ENCODE measurements around the gene LOC128125822.

The LOC128125822 gene

DNA sequence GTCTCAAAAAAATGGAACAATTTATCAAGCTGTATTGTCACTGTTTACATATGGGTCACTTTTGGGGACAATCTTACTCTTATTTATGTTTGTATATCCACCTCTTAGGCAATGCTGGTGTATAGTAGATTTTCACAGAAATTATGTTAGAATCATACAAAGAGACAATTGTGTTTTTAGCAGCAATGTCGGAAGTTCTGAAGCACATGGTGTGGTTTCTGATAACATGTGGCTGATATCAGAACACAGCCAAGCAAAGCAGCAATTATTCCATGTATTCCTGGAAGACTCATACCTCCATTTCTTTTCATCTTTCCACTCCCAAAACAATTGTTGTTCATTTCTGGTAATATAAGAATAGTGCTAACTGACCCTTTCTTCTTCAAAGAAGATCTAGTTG is 17.5 kb upstream of the LOC128125822 start:
- in situ Hi-C loops (cut with MboI; ENCODE audit: low sequenced_read_pairs) = no loop called here

DNA sequence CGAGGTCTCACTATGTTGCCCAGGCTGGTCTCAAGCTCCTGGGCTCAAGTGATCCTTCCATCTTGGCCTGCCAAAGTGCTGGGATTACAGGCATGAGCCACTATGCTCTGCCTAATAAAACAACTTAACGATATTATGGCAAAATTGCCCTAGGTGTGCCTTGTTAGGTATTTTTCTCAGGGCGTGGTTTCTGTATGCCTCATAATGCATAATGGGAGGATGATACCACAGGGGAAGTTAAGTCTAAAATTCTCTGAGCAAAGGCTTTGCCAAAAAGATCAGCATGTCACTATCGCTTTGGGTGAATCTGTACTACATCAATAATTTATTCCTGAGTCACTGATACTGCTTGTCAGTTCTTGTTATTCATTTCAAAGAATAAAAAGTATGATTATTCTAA is 15.9 kb upstream of the LOC128125822 start:
- in situ Hi-C loops (cut with MboI; ENCODE audit: low sequenced_read_pairs) = no loop called here

DNA sequence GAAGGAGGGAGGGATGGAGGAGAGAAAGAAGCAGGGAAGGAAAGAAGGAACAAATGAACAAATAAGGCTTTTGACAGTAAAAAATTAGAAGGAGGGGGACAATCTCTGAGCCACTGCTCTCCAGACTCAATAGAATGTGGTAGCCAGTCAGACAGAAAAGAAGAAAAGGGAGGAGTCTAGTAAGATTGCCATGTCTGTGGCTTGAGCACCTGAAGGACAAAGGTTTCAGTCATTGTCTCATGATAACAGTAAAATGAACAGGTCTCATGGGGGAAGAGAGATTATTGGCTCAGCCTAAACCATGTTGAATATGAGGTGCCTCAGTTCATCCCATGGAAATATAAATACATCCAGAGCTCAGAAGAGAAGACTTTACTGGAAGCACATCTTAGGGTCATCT is 14.0 kb upstream of the LOC128125822 start:
- in situ Hi-C loops (cut with MboI; ENCODE audit: low sequenced_read_pairs) = no loop called here

DNA sequence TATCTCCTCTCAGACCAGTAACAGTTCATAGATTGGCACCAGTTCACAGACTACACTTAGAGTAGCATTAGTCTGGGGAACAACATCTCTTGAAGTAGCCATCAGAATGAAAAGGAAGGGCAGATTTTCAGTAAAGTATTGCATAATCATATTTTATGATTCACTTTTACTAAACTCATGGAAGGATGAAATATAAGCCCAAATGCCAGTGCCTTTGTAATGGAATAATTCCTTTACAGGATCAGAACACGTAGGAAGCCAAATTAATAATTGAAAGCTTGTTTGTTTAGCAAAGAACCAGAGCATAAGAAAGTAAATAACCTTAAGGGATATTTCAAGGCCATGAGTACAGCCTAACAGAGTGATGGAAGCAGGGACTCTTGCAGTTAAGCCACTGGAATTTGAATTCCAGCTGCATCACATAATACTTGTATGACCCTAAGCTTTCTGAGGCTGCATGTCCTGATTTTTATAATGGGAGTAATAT is 11.4 kb upstream of the LOC128125822 start:
- in situ Hi-C loops (cut with MboI; ENCODE audit: low sequenced_read_pairs) = no loop called here

DNA sequence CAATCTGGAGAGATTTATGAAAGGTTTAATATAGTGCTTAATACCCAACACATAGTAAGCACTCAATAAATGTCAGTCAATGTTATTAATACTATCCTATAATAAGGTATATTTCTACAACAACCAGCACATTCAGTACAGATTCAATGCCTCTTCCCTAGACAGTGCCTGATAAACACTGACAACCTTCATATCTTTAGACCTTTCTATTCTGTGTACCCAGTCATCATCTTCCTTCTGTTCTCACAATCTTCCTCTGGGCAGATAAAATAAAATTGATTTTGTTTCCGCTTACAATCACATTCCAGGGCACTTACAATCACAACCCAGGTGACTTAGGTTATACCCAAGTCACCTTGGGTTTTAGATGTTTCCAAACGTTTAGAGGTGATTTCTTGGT is 11.0 kb upstream of the LOC128125822 start:
- in situ Hi-C loops (cut with MboI; ENCODE audit: low sequenced_read_pairs) = no loop called here

GRCh38 chr6:63563235-63563634 is 9.0 kb upstream of the LOC128125822 start:
- in situ Hi-C loops (cut with MboI; ENCODE audit: low sequenced_read_pairs) = no loop called here

DNA sequence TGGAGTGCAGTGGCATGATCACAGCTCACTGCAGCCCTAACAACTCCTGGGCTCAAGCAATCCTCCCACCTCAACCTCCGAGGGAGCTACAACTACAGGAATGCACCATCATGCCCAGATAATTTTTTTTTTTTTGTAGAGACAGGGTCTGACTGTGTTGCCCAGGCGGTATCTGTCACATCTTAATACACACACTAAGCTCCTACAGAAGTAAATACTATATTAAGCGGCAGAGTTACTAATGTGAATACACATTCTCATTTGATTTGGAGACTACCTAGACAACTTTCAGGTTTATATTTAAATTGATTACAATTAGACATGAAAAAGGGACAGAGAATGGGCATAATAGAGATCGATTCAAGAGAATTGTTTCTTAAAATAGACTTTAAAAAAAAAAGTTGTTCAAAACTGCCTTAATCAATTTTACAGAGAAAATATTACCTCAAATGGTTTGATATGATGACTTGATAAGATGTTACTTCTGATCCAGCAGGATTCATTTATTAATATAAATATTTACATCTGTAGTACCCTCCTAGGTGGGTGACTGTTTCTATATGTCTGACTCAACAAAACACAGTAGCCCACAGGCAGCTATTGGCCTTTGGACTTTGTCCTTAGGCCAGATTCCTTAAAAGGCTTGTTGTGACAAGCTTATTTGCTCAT is 7.1 kb upstream of the LOC128125822 start:
- in situ Hi-C loops (cut with MboI; ENCODE audit: low sequenced_read_pairs) = no loop called here

- in situ Hi-C loops (cut with MboI; ENCODE audit: low sequenced_read_pairs) = no loop called here
Measured at GRCh38 chr6:63565727-63566596, 6.3 kb upstream of the LOC128125822 start.

DNA sequence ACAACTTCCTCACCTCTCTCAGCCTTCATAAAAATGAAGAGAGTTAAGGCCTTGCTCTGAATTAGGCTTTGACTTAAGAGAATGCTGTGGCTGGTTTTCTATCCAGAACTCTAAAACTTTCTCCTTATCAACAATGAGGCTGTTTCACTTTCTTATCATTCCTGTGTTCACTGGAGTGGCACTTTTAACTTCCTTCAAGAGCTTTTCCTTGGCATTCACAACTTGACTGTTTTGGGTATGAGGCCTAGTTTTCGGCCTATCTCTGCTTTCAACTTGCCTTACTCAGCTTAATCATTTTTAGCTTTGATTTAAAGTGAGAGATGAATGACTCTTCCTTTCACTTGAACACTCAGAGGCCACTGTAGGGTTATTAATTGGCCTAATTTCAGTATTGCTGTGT is 4.3 kb upstream of the LOC128125822 start:
- in situ Hi-C loops (cut with MboI; ENCODE audit: low sequenced_read_pairs) = no loop called here

DNA sequence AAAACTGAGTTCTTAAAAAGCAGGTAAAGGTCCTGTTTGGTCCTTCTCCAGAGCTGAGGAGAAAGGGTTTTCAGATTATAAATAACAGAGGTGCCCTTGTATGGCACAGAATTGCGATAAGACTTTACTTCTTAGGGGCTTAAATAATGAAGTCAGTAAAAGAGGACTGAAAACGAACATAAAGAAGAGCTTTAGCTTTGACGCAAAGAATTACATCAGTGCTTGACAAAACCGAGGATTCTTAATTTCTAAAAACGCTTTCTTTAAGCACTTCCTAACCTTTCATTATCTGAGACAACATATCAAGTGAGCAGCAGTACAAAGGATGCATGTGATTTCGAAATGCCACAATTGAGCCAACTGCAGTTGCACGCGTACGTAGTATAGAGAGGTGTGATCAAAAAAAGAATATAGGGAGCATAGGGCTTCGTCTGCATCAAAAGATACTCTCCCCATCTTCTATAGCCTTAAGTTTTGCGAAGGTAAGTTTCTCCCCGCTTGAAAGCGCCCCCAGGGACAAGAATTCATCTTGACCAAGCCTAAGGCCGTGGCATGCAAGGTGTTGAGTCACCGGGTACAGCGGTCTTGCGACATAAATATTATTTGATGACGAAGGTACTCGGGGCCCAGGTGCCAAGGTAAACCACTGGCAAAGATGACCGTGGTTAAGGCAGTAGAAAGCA is 778 bp upstream of the LOC128125822 start:
- in situ Hi-C loops (cut with MboI; ENCODE audit: low sequenced_read_pairs) = loop anchor here (5.0 kb wide), 1 partner anchor 219 kb away; no protein-coding TSS in a partner anchor

DNA sequence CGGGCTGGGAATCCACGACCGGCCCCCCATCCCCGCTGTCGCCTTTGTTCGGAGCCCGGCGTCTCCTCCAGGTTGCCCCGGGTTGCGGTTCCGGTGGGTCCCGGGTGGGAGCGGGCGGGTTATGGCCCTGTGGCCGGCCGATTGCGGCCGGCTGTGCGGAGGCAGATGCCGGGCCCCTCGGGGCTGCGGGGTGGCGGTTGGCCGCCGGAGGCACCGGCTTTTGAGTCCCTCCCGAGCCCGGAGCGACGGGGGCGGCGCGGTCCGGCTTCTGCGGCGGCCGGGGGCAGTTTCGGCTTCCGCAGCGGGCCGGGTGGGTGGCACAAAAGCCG is 431 bp downstream of the LOC128125822 start:
- in situ Hi-C loops (cut with MboI; ENCODE audit: low sequenced_read_pairs) = loop anchor here (5.0 kb wide), 1 partner anchor 220 kb away; no protein-coding TSS in a partner anchor

DNA sequence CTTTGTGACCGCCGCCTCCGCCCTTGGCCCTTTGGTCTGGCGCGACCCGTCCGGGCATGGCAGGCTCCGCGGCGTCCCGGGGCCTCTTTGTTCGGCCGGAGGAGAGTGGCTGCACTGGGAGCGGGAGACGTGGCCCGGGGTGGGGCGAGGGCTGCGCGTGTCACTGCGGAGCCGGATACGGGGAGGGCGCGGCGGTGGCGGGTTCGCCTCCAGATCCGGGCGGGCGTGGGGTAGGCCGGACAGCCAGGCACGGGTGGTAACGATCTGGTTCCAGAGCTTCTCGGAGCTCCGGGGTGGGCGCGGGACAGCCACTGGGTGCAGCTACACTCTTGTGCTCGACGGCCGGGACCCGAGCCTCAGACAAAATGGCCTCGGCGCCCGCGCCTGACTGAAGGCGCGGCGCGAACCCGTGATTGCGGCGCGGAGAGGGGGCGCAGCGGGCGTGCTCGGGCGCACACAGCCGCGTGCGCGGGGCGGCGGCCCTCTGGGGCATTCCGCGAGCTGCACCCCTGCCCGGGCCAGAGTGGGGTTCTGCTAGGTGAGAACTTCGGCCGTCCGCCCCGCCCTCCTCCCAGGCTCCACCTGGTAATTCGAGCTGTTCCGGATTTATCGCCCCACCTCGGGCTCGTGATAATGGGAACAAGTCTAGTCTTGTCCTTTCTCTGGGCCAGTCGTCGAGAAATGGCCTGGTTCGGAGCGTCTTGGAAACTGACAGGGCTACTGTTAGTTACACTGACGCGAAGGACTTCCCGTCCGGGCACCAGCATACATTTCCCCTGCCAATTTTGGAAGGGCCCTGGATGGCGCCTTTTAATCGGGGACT is 1.0 kb downstream of the LOC128125822 start:
- in situ Hi-C loops (cut with MboI; ENCODE audit: low sequenced_read_pairs) = loop anchor here (5.0 kb wide), 1 partner anchor 221 kb away; no protein-coding TSS in a partner anchor

DNA sequence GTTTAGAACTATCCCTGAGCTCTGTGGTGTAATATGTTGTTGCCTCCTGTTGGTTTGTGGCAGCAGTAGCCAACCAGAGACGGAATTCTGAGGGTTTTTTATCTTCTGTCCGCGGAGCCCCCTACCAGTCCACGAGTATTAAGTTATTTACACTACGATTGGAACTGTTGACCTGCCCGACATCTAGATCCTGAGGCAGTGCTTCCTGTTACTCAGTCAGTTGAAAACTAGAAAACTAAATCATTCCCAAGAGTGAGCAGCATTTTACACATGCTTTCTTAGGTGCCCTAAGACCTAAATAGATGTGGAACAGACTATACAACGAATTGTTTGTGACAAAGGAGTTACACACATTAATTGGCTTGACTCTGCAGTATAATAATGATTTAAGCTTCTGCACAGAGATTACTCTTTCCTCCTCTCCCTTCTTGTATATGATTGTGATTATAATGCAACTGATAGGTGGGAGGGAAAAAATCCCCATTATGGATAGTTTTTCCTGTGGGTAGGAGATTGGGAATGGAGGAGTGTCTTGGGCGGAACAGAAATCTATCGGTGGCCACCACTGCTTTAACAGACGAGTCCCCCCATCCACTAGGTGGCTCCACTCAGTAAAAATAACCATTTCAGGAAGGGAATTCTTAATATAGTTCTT is 1.7 kb downstream of the LOC128125822 start:
- in situ Hi-C loops (cut with MboI; ENCODE audit: low sequenced_read_pairs) = loop anchor here (5.0 kb wide), 1 partner anchor 222 kb away; no protein-coding TSS in a partner anchor

DNA sequence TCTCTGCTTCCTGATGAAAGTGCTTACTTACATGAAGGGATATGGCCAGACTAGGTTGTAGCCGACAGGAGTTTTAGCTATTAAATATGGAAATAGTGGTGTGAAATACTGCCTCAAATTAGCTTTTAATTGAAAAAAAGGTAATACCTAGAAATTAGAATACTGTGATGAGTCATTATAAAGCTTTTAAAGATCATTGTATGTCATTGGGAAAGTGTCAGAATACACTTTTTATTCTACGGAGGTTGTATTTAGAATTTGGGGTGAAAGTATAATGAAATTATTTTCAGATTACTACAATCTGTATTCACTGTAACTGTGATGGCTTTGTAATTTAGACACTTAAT is 2.2 kb downstream of the LOC128125822 start:
- in situ Hi-C loops (cut with MboI; ENCODE audit: low sequenced_read_pairs) = loop anchor here (5.0 kb wide), 1 partner anchor 222 kb away; no protein-coding TSS in a partner anchor

- in situ Hi-C loops (cut with MboI; ENCODE audit: low sequenced_read_pairs) = no loop called here
Measured at GRCh38 chr6:63576147-63576772, 4.0 kb downstream of the LOC128125822 start.

- in situ Hi-C loops (cut with MboI; ENCODE audit: low sequenced_read_pairs) = no loop called here
Measured at GRCh38 chr6:63576985-63577712, 4.9 kb downstream of the LOC128125822 start.

DNA sequence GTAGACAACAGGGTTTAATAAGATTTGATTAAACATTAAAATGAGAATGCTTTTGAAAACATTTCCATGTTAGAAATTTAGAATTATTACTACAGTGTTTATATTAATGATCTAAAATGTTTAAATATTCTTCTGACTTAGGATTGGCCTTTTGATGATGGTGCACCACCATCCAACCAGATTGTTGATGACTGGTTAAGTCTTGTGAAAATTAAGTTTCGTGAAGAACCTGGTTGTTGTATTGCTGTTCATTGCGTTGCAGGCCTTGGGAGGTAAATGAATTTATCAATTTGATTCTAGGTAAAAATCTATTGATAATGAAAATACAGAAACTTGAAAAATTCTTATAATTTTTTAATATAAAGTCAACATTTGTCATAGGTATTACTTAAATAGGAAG is 6.5 kb downstream of the LOC128125822 start:
- in situ Hi-C loops (cut with MboI; ENCODE audit: low sequenced_read_pairs) = no loop called here

DNA sequence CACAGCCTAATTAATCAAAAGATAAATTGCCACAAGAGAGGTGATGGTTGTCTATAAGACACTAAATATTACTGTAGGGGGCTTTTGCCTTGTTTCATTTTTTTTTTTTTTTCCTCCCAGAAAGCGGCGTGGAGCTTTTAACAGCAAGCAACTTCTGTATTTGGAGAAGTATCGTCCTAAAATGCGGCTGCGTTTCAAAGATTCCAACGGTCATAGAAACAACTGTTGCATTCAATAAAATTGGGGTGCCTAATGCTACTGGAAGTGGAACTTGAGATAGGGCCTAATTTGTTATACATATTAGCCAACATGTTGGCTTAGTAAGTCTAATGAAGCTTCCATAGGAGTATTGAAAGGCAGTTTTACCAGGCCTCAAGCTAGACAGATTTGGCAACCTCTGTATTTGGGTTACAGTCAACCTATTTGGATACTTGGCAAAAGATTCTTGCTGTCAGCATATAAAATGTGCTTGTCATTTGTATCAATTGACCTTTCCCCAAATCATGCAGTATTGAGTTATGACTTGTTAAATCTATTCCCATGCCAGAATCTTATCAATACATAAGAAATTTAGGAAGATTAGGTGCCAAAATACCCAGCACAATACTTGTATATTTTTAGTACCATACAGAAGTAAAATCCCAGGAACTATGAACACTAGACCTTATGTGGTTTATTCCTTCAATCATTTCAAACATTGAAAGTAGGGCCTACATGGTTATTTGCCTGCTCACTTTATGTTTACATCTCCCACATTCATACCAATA is 7.8 kb downstream of the LOC128125822 start:
- in situ Hi-C loops (cut with MboI; ENCODE audit: low sequenced_read_pairs) = no loop called here

- in situ Hi-C loops (cut with MboI; ENCODE audit: low sequenced_read_pairs) = no loop called here
Measured at GRCh38 chr6:63580704-63580961, 8.4 kb downstream of the LOC128125822 start.

Data from HL-60/S4 treated with phorbol 12-myristate 13-acetate at 8.2 ng/mL for 4 days and 3 days (cell line).